ENCODE results near the gene DSG3.

- TF ChIP-seq POLR2A (IDR thresholded peaks at IDR 0.05; ENCODE audit: low read length) = no peak
- no peak for TF ChIP-seq GATA1 (IDR thresholded peaks at IDR 0.05; ENCODE audit: low read depth, low read length)
These were observed 4.1 kb downstream of the DSG3 start for GRCh38 chr18:31451625-31452024.
